GM21526 (cell line): ENCODE measurements around the gene CACNB2.

ENCODE experiments used
- ATAC-seq: cut with Tn5 transposase; IDR thresholded peaks from one replicate; pipeline ENCODE4 v1.9.1; 2021; ENCODE audit warnings: moderate library complexity; ENCODE audit not compliant: unreplicated experiment, low FRiP score

The CACNB2 gene

DNA sequence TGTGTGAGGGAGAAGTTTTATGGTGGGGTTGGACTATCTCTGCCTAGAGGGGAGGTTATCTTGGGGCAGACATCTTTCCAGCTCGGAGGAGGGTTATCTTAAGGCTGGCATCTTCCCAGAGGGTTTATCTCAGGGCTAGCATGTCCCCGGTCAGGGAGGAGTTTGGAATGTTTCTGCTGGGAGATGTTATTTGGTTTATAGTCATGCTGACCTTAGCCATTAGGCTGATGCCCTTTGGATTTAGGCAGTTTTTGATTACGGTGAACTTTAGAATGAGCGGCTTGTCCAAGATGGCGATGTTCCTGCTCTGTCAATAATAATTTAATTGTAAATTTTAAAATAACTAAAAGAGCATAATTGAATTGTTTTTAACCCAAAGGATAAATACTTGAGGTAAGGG, 236.4 kb downstream of the CACNB2 start:
- ATAC-seq: no peak

DNA sequence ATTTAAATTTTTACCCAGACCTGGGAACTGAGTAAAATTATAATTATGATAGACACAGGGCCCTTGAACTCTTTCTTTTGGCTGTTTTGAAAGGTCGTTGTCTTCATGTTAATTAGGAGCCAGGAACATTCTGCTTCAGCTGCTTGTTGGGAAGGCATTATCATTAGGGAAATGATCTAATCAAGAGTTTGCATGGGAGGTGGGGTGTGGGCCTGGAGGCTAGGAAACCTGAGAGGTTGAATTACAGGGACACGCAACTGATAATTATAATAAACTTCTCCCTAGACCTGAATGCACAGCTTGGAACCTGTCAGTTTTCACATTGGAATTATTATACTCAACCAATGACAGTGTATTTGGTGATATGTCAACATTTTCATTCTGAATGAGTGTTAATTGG, 237.7 kb downstream of the CACNB2 start:
- no peak for ATAC-seq

- no peak for ATAC-seq
Measured at GRCh38 chr10:18378766-18379165, 238.5 kb downstream of the CACNB2 start.

GRCh38 chr10:18381679-18382078, 241.5 kb downstream of the CACNB2 start:
- ATAC-seq: no peak

GRCh38 chr10:18397906-18398305, 257.7 kb downstream of the CACNB2 start:
- ATAC-seq: no peak

DNA sequence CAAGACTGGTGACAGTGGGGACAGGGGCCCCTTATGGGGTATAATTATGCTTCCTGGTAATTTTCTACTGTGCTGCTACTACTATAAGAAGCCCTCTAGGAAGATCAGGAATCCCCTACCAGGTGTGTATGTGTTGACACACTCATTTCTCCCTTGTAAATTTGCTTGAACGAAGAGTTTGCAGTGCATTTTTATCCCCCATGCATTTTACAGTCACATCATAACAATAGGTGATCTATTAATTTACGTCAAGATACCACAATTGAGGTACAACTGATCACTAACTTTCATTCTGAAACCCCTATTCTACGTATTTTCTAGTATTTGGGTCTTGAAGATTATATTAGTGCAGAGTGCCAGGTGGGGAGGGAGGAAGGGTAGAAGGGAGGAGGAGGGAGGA, 258.9 kb downstream of the CACNB2 start:
- no peak for ATAC-seq

GRCh38 chr10:18400201-18400905, 260.1 kb downstream of the CACNB2 start:
- no peak for ATAC-seq

- no peak for ATAC-seq
Measured at GRCh38 chr10:18400906-18401245, 260.7 kb downstream of the CACNB2 start.

DNA sequence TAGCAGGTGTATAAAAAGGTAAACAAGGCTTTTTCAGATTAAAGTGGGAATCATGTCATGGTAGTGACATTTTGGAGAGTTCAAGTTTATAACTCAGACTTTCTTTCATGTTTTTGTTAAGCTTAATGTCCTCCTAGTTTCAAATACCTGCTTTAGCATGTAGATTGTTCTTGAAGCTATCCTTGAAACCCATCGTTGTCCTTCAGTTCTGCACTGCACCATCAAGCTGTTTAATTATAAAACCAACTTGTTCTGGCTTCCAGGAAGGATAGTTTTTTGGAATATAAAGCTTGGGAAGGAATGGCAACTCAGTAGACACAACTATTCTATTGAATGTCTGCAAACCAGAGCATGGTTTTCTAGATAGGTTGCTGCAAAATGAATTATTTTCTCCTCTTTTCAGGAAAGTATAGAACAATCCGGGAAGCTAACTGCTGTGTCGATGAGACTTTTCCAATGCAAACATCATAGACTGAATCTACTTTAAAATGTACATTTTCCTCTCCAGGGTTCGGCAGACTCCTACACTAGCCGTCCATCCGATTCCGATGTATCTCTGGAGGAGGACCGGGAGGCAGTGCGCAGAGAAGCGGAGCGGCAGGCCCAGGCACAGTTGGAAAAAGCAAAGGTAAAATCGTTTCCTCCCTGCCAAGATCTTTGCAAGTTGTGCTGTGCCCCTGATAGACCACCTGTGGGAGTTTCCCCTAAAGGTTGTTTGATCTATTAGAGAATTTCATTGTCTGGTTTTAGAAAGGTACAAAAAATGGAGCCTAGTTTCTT, 261.4 kb downstream of the CACNB2 start:
- no peak for ATAC-seq

GRCh38 chr10:18402853-18403252, 262.6 kb downstream of the CACNB2 start:
- ATAC-seq: no peak

- no peak for ATAC-seq
Measured at GRCh38 chr10:18404530-18404929, 264.3 kb downstream of the CACNB2 start.

- no peak for ATAC-seq
Measured at GRCh38 chr10:18406136-18406535, 265.9 kb downstream of the CACNB2 start.

GRCh38 chr10:18409599-18410397, 269.6 kb downstream of the CACNB2 start:
- ATAC-seq: no peak

- ATAC-seq: no peak
Measured at GRCh38 chr10:18414061-18414460, 273.8 kb downstream of the CACNB2 start.

- ATAC-seq: no peak
Measured at GRCh38 chr10:18417950-18418527, 277.8 kb downstream of the CACNB2 start.

- ATAC-seq: no peak
Measured at GRCh38 chr10:18418541-18419215, 278.5 kb downstream of the CACNB2 start.

DNA sequence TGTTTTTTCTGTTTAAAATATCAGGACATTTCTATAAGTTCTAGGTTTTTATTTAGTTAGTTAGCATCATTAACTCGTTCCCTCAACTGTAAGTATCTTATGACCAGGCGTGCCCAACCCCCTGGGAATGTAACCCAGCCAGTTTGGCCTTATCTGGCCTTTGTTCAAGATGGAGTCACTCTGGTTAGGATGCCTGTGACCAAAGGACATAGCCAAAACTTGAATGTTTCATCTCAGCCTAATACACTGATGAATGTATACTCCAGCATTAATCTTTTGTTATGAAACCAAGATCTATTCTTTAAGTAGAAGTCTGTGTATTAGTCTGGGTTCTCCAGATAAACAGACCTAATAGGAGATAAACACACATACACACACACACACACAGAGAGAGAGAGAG, 279.7 kb downstream of the CACNB2 start:
- no peak for ATAC-seq

DNA sequence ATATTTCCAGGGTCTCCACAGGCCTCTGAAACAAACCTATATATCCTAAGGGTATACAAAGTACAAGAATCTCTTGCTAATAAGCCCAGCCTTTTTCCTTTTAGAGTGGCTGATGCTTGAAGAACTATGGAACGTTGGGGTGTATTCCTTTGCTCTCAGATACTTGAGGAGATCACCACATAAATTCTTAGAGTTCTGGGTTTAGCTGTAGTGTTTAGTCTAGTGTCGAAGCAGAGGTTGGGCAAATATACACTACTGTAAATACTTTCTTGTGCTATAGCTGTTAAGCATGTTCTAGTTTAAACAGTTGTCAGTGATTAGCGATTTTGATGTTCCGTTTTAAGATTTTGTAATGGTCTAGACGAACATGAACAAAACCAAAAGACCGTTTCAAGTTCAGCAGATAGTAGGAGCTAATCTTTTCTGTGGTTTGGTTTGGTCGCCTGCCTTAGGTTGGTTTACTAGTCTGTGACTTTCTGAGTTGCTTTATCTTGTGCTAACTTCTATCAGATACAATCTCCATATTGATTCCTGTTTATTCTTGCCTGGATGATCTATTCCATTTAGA, 281.6 kb downstream of the CACNB2 start:
- no peak for ATAC-seq

- ATAC-seq: no peak
Measured at GRCh38 chr10:18423058-18423637, 282.9 kb downstream of the CACNB2 start.

GRCh38 chr10:18424200-18424599, 284.0 kb downstream of the CACNB2 start:
- ATAC-seq: no peak
